Suprapubic skin (tissue), 4 donors: ENCODE data around the gene DPYSL4. TPM values are rescaled to one million over a fixed set of nuclear protein-coding genes. Genes with fewer than 3 reads are reported as not detected.

Experiments used
- DNase-seq, 2 donors: peaks; one replicate each; pipeline ENCODE4 v3.0.0-alpha.2; 2019; ENCODE audit warnings: low spot score in 2 of 2
- H3K27ac ChIP-seq: fragments of 200-600 bp; sonication (generic); one replicate; pipeline ENCODE4 v1.5.1; 2019
- H3K27me3 ChIP-seq: fragments of 200-600 bp; sonication (generic); one replicate; pipeline ENCODE4 v1.5.1; 2019
- H3K36me3 ChIP-seq: fragments of 200-600 bp; sonication (generic); one replicate; pipeline ENCODE4 v1.5.1; 2019
- H3K4me1 ChIP-seq: fragments of 200-600 bp; sonication (generic); one replicate; pipeline ENCODE4 v1.5.1; 2019
- H3K4me3 ChIP-seq: fragments of 200-600 bp; sonication (generic); one replicate; pipeline ENCODE4 v1.5.1; 2019; ENCODE audit warnings: mild to moderate bottlenecking
- H3K9me3 ChIP-seq: fragments of 200-600 bp; sonication (generic); one replicate; pipeline ENCODE4 v1.5.1; 2019
- EP300 ChIP-seq: sonication (generic); formaldehyde crosslinking; IDR thresholded peaks from one replicate; pipeline ENCODE4 v1.6.1; 2017; ENCODE audit warnings: antibody characterized with exemption
- POLR2A ChIP-seq, 2 donors: fragments of 450-650 bp; IDR thresholded peaks; one replicate each; pipeline ENCODE4 v1.6.1; 2017; ENCODE audit warnings: antibody characterized with exemption in 2 of 2, mild to moderate bottlenecking in 2 of 2, moderate library complexity in 2 of 2
- POLR2AphosphoS5 ChIP-seq, 3 donors: sonication (generic); formaldehyde crosslinking; IDR thresholded peaks; one replicate each; pipeline ENCODE4 v1.6.1; 2017; ENCODE audit warnings: antibody characterized with exemption in 3 of 3
- WGBS: methylation state at CpG from one replicate; pipeline ENCODE4 v1.1.5; 2018; 5-methylcytosine and 5-hydroxymethylcytosine counted together
- total RNA-seq, 4 donors: library from RNA; depleted of rRNA; stranded (reverse); fragments of >200 nt; gene quantifications; one replicate each; pipeline ENCODE4 v1.1.0, GENCODE V29; 2016
- TF ChIP-seq, protein P1 (sequence below), 2 donors: fragments of 200-600 bp in 1 of 2; fragments of 450-650 bp in 1 of 2; sonication (generic) in 1 of 2; IDR thresholded peaks; one replicate each; pipeline ENCODE4 v1.5.1; 2016 to 2019; ENCODE audit warnings: antibody characterized with exemption in 2 of 2, mild to moderate bottlenecking in 1 of 2, moderate library complexity in 1 of 2

DPYSL4 gene
- total RNA-seq, 4 donors from 2014 or later: 0.38 to 1.7 (median 0.91) TPM; not detected in 1

DNA sequence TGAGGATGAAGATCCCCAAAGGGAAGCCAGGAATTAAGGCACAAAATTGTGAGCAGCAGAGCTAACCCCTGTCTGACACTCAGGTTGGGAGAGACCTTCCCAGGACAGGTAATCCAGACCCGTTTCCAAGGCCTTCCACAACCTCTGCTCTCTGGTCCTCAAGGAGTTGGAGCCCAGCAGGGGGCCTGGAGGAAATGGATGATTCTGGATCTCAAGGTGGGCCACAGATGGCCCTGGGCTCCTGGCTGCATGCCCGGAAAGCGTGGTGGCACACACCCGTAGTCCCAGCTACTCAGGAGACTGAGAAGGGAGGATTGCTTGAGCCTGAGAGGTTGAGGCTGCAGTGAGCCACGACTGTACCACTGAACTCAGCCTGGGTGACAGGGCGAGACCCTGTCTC, 42.3 kb downstream of the DPYSL4 start:
- 78% methylated on average over 6 of the region's 6 CpGs for WGBS
- TF ChIP-seq POLR2AphosphoS5 (IDR thresholded peaks at IDR 0.05) (no peak), POLR2A (IDR thresholded peaks at IDR 0.05) (no peak), EP300 (no peak)
- peaks cover 3% of the 10 kb centered on the region for H3K4me1 ChIP-seq
- no peak overlapping the region for H3K27ac ChIP-seq
- no peak for DNase-seq
- H3K4me3 ChIP-seq: no peak overlapping the region
- H3K9me3 ChIP-seq: no peaks in the 10 kb centered on the region
- no peaks in the 10 kb centered on the region for H3K27me3 ChIP-seq
- H3K36me3 ChIP-seq: no peaks in the 10 kb centered on the region

DNA sequence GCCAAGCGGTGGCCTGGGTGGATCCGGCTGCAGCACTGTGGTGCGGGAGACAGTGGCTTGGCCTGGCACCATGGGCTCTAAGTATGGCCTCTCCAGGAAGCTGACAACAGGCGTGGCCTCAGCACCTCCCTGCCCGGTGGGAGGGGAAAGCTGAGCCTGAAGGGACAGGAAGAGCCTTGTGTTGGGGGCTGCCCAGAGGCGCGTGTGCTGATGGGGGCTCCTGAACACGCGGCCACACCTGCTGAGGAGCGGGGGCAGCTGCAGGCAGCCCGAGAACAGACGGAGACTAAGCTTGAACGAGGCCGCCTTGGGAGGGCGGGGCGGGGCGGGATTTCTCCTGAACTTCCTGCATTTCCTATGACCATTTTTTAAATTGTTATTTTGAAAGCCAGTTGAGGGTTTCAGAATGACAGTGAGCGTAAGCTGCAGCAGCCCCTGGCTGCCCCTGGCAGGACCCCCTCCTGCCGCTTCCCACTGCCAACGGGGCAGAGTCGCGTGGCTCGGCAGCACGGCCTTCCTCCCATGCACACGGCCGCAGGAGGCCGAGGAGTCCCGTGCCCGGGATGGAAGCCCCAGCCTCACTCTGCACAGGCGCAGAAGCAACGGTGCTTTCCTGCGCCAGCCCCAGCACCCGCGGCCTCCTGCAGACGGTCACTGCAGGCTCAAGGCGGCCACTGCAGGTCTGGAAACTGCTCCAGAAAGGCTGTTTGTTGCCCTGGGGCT, 43.2 kb downstream of the DPYSL4 start:
- no peak for DNase-seq
- H3K9me3 ChIP-seq: no peaks in the 10 kb centered on the region
- H3K4me1 ChIP-seq: peaks cover 3% of the 10 kb centered on the region
- H3K4me3 ChIP-seq: peak overlapping the region; percentile 39
- H3K27ac ChIP-seq: peak overlapping the region; percentile 61
- no peak for TF ChIP-seq EP300
- TF ChIP-seq POLR2AphosphoS5 (IDR thresholded peaks at IDR 0.05): no peak
- TF ChIP-seq, protein P1, sequence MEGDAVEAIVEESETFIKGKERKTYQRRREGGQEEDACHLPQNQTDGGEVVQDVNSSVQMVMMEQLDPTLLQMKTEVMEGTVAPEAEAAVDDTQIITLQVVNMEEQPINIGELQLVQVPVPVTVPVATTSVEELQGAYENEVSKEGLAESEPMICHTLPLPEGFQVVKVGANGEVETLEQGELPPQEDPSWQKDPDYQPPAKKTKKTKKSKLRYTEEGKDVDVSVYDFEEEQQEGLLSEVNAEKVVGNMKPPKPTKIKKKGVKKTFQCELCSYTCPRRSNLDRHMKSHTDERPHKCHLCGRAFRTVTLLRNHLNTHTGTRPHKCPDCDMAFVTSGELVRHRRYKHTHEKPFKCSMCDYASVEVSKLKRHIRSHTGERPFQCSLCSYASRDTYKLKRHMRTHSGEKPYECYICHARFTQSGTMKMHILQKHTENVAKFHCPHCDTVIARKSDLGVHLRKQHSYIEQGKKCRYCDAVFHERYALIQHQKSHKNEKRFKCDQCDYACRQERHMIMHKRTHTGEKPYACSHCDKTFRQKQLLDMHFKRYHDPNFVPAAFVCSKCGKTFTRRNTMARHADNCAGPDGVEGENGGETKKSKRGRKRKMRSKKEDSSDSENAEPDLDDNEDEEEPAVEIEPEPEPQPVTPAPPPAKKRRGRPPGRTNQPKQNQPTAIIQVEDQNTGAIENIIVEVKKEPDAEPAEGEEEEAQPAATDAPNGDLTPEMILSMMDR (IDR thresholded peaks at IDR 0.05): no peak
- no peak for TF ChIP-seq POLR2A (IDR thresholded peaks at IDR 0.05)
- H3K36me3 ChIP-seq: no peaks in the 10 kb centered on the region
- H3K27me3 ChIP-seq: no peaks in the 10 kb centered on the region
- 29% methylated on average over 14 of the region's 36 CpGs for WGBS

DNA sequence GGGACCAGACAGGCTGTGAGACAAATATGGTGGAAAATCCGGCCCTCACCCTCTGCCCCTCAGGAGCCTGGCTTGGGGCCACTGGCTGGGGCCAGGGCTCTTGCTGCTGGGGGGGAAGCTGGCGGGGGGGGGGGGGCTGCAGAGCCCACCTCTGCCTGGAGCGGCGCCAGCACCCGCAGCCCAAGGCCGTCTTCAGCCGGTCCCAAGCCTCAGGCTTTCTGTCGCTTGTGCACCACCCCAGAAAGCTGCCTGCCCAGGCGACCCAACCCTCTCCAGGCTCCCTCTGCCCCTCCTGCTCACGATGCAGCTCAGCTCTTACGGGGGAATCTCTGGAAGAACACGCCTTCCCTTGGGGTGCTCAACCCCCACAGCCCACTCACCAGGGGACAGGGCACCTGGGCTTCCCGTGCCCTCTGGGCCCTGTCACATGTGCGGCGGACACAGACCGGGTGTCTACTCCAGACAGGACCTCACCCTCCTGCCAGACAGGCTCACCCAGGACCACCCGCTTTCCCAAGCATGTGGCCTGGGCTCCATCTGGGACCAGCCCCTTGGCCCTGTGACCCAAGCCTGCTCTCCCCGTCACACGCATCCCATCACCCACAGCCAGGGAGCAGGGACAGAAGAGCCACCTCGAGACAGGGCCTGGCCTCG, 43.9 kb downstream of the DPYSL4 start:
- peak overlapping the region; percentile 61 for H3K27ac ChIP-seq
- peak overlapping the region; percentile 39 for H3K4me3 ChIP-seq

DNA sequence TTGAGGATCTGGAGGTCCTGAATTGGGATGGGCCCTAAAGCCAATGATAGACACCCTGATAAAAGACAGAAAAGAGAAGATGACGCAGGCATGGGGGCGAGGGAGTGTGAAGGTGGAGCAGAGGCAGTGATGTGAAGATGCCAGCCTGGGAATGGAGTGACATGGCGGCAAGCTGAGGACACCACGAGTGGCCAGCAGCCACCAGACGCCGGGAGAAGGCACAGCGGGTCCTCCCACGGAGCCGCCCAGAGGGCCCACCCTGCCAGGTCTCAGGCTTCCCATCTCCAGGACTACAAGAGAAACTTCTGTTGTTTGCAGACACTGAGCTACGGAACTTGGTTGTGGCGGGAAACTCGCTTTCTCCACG, 44.9 kb downstream of the DPYSL4 start:
- WGBS: 85% methylated on average over 10 of the region's 13 CpGs
- no peak overlapping the region for H3K27ac ChIP-seq
- no peak for DNase-seq
- peaks cover 3% of the 10 kb centered on the region for H3K4me1 ChIP-seq
- no peaks in the 10 kb centered on the region for H3K9me3 ChIP-seq
- no peak overlapping the region for H3K4me3 ChIP-seq
- H3K36me3 ChIP-seq: no peaks in the 10 kb centered on the region
- TF ChIP-seq POLR2A (IDR thresholded peaks at IDR 0.05) (no peak), POLR2AphosphoS5 (IDR thresholded peaks at IDR 0.05) (no peak), EP300 (no peak)
- TF ChIP-seq, protein P1 (IDR thresholded peaks at IDR 0.05): no peak
- H3K27me3 ChIP-seq: no peaks in the 10 kb centered on the region

More for the DNA sequence above, 43.9 kb downstream of the DPYSL4 start:
- no peaks in the 10 kb centered on the region for H3K36me3 ChIP-seq
- no peak for DNase-seq
- WGBS: 84% methylated on average over 8 of the region's 21 CpGs
- no peaks in the 10 kb centered on the region for H3K27me3 ChIP-seq
- H3K4me1 ChIP-seq: peaks cover 3% of the 10 kb centered on the region
- TF ChIP-seq POLR2A (IDR thresholded peaks at IDR 0.05) (no peak), POLR2AphosphoS5 (IDR thresholded peaks at IDR 0.05) (no peak), EP300 (no peak)
- TF ChIP-seq, protein P1 (IDR thresholded peaks at IDR 0.05): no peak
- no peaks in the 10 kb centered on the region for H3K9me3 ChIP-seq

DNA sequence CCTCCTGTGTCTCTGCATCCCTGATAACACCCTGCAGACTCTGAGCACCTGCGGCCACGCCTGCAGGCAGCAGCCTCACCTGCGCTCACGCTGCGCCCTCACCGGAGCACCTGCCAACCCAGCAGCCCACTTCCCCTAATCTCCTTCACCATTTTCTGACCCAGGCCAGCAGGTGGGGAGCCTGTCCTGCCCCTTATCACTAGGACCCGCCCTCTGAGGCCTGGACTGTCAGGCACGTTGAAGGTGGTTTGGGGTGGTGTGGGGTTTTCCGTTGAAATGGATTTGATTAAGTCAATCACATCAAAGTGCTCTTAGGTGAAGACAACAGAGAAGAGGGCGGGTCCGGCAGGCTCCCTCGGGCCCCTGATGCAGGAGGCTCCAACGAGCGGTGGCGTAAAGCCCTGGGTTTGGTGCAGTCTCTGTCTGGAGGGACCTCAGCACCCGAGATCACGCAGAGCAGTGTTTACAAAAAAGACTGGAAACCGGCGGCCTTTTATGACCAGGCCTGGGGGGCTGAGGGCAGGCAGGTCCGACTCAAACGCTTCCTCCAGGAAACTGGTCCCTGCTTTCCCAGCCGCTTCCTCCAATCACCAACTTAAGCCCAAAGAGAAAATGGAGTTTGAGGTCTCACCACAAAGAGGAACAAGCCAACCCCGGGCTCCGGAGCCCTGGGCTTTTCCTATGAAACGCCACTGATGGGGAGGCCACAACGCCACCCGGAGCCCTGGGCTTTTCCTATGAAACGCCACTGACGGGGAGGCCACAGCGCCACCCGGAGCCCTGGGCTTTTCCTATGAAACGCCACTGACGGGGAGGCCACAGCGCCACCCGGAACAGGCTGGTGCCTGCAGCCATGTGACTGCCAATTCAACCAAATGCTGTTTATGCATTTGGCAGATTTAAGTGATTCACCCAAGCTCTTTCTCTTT, 45.5 kb downstream of the DPYSL4 start:
- no peak for TF ChIP-seq POLR2A (IDR thresholded peaks at IDR 0.05)
- TF ChIP-seq, protein P1 (IDR thresholded peaks at IDR 0.05): no peak
- TF ChIP-seq EP300: no peak
- no peak for TF ChIP-seq POLR2AphosphoS5 (IDR thresholded peaks at IDR 0.05)

More for the DNA sequence above, 45.5 kb downstream of the DPYSL4 start:
- 67% methylated on average over 35 of the region's 35 CpGs for WGBS
- Histone ChIP-seq H3K36me3 (no peaks in the 10 kb centered on the region), H3K9me3 (no peaks in the 10 kb centered on the region), H3K4me3 (no peak overlapping the region), H3K27ac (no peak overlapping the region), H3K4me1 (peaks cover 3% of the 10 kb centered on the region), H3K27me3 (no peaks in the 10 kb centered on the region)
- DNase-seq: no peak
